Measurements from ENCODE around the gene CIAO2A. TPM values are rescaled to one million over a fixed set of nuclear protein-coding genes. Genes with fewer than 3 reads are reported as not detected.

Gene CIAO2A
- total RNA-seq, 3 donors from 2014 or later: 42.6 to 71.8 (median 50.9) TPM

- H3K4me3 ChIP-seq: no peak overlapping the region
- H3K36me3 ChIP-seq: peaks cover 4% of the 10 kb centered on the region
- no peaks in the 10 kb centered on the region for H3K27me3 ChIP-seq
- TF ChIP-seq POLR2A (IDR thresholded peaks at IDR 0.05) (no peak), CTCF (IDR thresholded peaks at IDR 0.05) (no peak), POLR2AphosphoS5 (IDR thresholded peaks at IDR 0.05) (no peak)
- H3K27ac ChIP-seq: no peak overlapping the region
- DNase-seq (ENCODE audit: low spot score in 2 of 2): no peak
- intact Hi-C loops (cut with DNase I; ENCODE audit: low total_unique reads): no loop called here
- no peaks in the 10 kb centered on the region for H3K4me1 ChIP-seq
- H3K9me3 ChIP-seq: no peaks in the 10 kb centered on the region
Observed at GRCh38 chr15:64137226-64137833, 43.7 kb upstream of the CIAO2A start.

GRCh38 chr15:64136347-64136746, 42.7 kb upstream of the CIAO2A start:
- no peak for TF ChIP-seq CTCF (IDR thresholded peaks at IDR 0.05)

DNA sequence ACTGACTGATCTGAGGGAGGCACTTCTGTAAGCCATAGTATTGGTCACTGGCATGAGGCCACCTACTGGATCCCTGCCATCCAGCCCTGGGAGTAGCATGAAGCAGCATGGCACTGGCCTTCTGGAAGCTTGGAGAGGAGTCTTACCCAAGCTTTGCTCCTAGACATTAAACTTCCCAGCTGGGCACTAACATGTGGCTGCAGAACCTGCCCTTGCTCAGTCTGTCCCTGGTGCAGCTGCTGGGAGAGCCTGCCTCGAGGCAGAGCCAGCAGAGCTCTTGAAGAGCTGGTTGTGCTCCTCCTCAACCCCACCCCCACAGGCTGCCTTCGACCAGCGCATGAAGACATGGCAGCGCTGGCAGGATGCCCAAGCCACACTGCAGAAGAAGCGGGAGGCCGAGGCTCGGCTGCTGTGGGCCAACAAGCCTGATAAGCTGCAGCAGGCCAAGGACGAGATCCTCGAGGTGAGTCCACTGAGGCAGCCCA, 40.7 kb upstream of the CIAO2A start:
- peaks cover 4% of the 10 kb centered on the region for H3K36me3 ChIP-seq
- no peaks in the 10 kb centered on the region for H3K9me3 ChIP-seq
- DNase-seq (ENCODE audit: low spot score in 2 of 2): peak in 1 of 2 donors; percentile 71
- H3K27me3 ChIP-seq: no peaks in the 10 kb centered on the region
- TF ChIP-seq CTCF (IDR thresholded peaks at IDR 0.05) (no peak), POLR2A (IDR thresholded peaks at IDR 0.05) (no peak), POLR2AphosphoS5 (IDR thresholded peaks at IDR 0.05) (no peak)
- intact Hi-C loops (cut with DNase I; ENCODE audit: low total_unique reads): no loop called here
- H3K27ac ChIP-seq: no peak overlapping the region
- no peaks in the 10 kb centered on the region for H3K4me1 ChIP-seq
- no peak overlapping the region for H3K4me3 ChIP-seq

More at GRCh38 chr15:64136347-64136746, 42.7 kb upstream of the CIAO2A start:
- Histone ChIP-seq H3K27me3 (no peaks in the 10 kb centered on the region), H3K9me3 (no peaks in the 10 kb centered on the region), H3K4me1 (no peaks in the 10 kb centered on the region), H3K27ac (no peak overlapping the region), H3K36me3 (peaks cover 4% of the 10 kb centered on the region), H3K4me3 (no peak overlapping the region)
- intact Hi-C loops (cut with DNase I; ENCODE audit: low total_unique reads): no loop called here
- no peak for DNase-seq (ENCODE audit: low spot score in 2 of 2)

- Histone ChIP-seq H3K9me3 (no peaks in the 10 kb centered on the region), H3K4me3 (no peak overlapping the region), H3K27me3 (no peaks in the 10 kb centered on the region), H3K27ac (no peak overlapping the region), H3K4me1 (no peaks in the 10 kb centered on the region), H3K36me3 (peaks cover 4% of the 10 kb centered on the region)
- TF ChIP-seq POLR2A (IDR thresholded peaks at IDR 0.05) (no peak), CTCF (IDR thresholded peaks at IDR 0.05) (no peak), POLR2AphosphoS5 (IDR thresholded peaks at IDR 0.05) (no peak)
- intact Hi-C loops (cut with DNase I; ENCODE audit: low total_unique reads): no loop called here
- no peak for DNase-seq (ENCODE audit: low spot score in 2 of 2)
Observed at GRCh38 chr15:64133623-64134344, 40.1 kb upstream of the CIAO2A start.

- no peaks in the 10 kb centered on the region for H3K9me3 ChIP-seq
- H3K4me3 ChIP-seq: no peak overlapping the region
- peaks cover 13% of the 10 kb centered on the region for H3K36me3 ChIP-seq
- no peaks in the 10 kb centered on the region for H3K4me1 ChIP-seq
- intact Hi-C loops (cut with DNase I; ENCODE audit: low total_unique reads): no loop called here
- H3K27ac ChIP-seq: no peak overlapping the region
- no peaks in the 10 kb centered on the region for H3K27me3 ChIP-seq
- no peak for TF ChIP-seq POLR2AphosphoS5 (IDR thresholded peaks at IDR 0.05)
- no peak for TF ChIP-seq CTCF (IDR thresholded peaks at IDR 0.05)
- TF ChIP-seq POLR2A (IDR thresholded peaks at IDR 0.05): no peak
- no peak for DNase-seq (ENCODE audit: low spot score in 2 of 2)
Observed at GRCh38 chr15:64132217-64132616, 38.6 kb upstream of the CIAO2A start.
